Keratinocyte (primary cell): ENCODE measurements around the gene SREK1IP1. TPM values are rescaled to one million over a fixed set of nuclear protein-coding genes. Genes with fewer than 3 reads are reported as not detected.

Source experiments
- DNase-seq: peaks from one replicate; pipeline ENCODE4 v3.0.0-alpha.2; 2011; ENCODE audit warnings: low read depth, missing footprints, low spot score
- FAIRE-seq: peaks from 2 replicates; lab custom pipeline; 2011; peaks lifted over from hg19 to GRCh38; lab: Jason Lieb, UNC
- H2AFZ ChIP-seq: 2 replicates; pipeline ENCODE4 v1.6.0; 2012; ENCODE audit warnings: low read length, control low read depth, inconsistent platforms; ENCODE audit not compliant: control insufficient read depth
- H3K27ac ChIP-seq: 2 replicates; pipeline ENCODE4 v1.5.1; 2011; ENCODE audit warnings: low read length; ENCODE audit not compliant: control insufficient read depth, insufficient read depth
- H3K27me3 ChIP-seq: 3 replicates; pipeline ENCODE4 v1.6.0; 2011; ENCODE audit warnings: low read length; ENCODE audit not compliant: control insufficient read depth, insufficient read depth; ENCODE audit errors: extremely low read depth
- H3K36me3 ChIP-seq, 2 experiments: 2 replicates in 1 of 2; 3 replicates in 1 of 2; pipeline ENCODE4 v1.5.1; 2011; ENCODE audit warnings: low read length in 2 of 2, mild to moderate bottlenecking in 1 of 2; ENCODE audit not compliant: control insufficient read depth in 2 of 2, insufficient read depth in 2 of 2; ENCODE audit errors: extremely low read depth in 1 of 2
- H3K4me1 ChIP-seq: 3 replicates; pipeline ENCODE4 v1.5.1; 2011; ENCODE audit warnings: low read length; ENCODE audit not compliant: control insufficient read depth, insufficient read depth; ENCODE audit errors: extremely low read depth
- H3K4me2 ChIP-seq: 3 replicates; pipeline ENCODE4 v1.6.0; 2011; ENCODE audit warnings: low read depth, low read length; ENCODE audit not compliant: control insufficient read depth, insufficient read depth; ENCODE audit errors: extremely low read depth
- H3K4me3 ChIP-seq, 3 experiments: fragments of 200-600 bp in 1 of 3; sonication (generic) in 1 of 3; 2 replicates in 2 of 3; 3 replicates in 1 of 3; pipeline ENCODE4 v1.5.1; 2011 to 2016; ENCODE audit warnings: low read length in 3 of 3, mild to moderate bottlenecking in 3 of 3, control low read depth in 2 of 3, inconsistent platforms in 1 of 3, low read depth in 1 of 3, mixed read lengths in 1 of 3, mixed run types in 1 of 3, moderate library complexity in 1 of 3; ENCODE audit not compliant: control insufficient read depth in 2 of 3, insufficient read depth in 2 of 3; ENCODE audit errors: extremely low read depth in 1 of 3
- H3K79me2 ChIP-seq: 2 replicates; pipeline ENCODE4 v1.6.0; 2012; ENCODE audit warnings: low read length; ENCODE audit not compliant: control insufficient read depth, insufficient read depth
- H3K9ac ChIP-seq: 3 replicates; pipeline ENCODE4 v1.6.0; 2011; ENCODE audit warnings: low read length; ENCODE audit not compliant: control insufficient read depth, insufficient read depth; ENCODE audit errors: extremely low read depth
- H3K9me1 ChIP-seq: 3 replicates; pipeline ENCODE4 v1.6.0; 2011; ENCODE audit warnings: low read length; ENCODE audit not compliant: control insufficient read depth, insufficient read depth; ENCODE audit errors: extremely low read depth
- H3K9me3 ChIP-seq: 2 replicates; pipeline ENCODE4 v1.5.1; 2012; ENCODE audit warnings: low read depth, low read length; ENCODE audit not compliant: control insufficient read depth
- H4K20me1 ChIP-seq: 3 replicates; pipeline ENCODE4 v1.6.0; 2011; ENCODE audit warnings: low read length; ENCODE audit not compliant: control insufficient read depth, insufficient read depth; ENCODE audit errors: extremely low read depth
- CTCF ChIP-seq, 3 experiments: IDR thresholded peaks in 1 of 3; conservative IDR thresholded peaks in 1 of 3; optimal IDR thresholded peaks in 1 of 3; 2 replicates in 2 of 3; 3 replicates in 1 of 3; pipeline versions ENCODE3 to v1.5.1; 2011; ENCODE audit warnings: low read length in 3 of 3, mild to moderate bottlenecking in 3 of 3, moderate library complexity in 2 of 3, control low read depth in 1 of 3, inconsistent platforms in 1 of 3; ENCODE audit not compliant: insufficient read depth in 2 of 3; ENCODE audit errors: extremely low read depth in 1 of 3
- EZH2 ChIP-seq: IDR thresholded peaks from one replicate; pipeline ENCODE4 v1.6.1; 2012; ENCODE audit warnings: inconsistent platforms, mild to moderate bottlenecking, low read length, moderate library complexity
- dilution Hi-C: fragments of 300-500 bp; cut with MboI; formaldehyde crosslinking; loops from one replicate; pipeline ENCODE4 v1.7.0; 2020; ENCODE audit warnings: low sequenced_read_pairs; ENCODE audit not compliant: extremely low pct_ligation_motif_present
- polyA plus RNA-seq, 5 experiments: library from polyadenylated mRNA; depleted of rRNA in 3 of 5; stranded (reverse) in 3 of 5; stranded (forward) in 1 of 5; unstranded in 1 of 5; fragments of >200 nt; gene quantifications; 1 replicate in 1 of 5; 2 replicates in 3 of 5; 3 replicates in 1 of 5; pipeline versions ENCODE4 v1.2.1 to v1.2.3, GENCODE V29; 2011 to 2012; ENCODE audit warnings: missing spikeins in 2 of 5, low read depth in 1 of 5, low replicate concordance in 1 of 5

SREK1IP1 gene
- polyA plus RNA-seq, 1 donor (not counting 4 experiments of a cell fraction or from before 2014, with no cell fraction given): 10.8 TPM

DNA sequence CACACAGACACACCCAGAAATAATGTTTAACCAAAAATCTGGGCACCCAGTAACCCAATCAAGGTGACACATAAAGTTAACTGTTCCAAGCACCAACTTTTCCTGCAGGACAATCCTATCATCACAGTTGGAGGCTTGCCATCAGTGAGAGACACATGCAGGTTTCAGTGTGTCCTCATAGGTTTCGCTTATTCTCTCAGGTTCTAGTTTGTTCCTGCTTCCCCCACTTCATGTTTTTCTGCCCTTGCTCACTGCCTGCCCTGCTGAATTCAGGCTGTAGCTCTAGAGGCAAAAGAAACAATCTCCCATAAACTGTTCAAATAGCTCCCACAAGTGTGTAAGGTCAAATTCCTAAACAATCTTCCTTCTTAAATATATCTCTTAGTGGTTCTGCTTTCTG, 98.2 kb downstream of the SREK1IP1 start:
- Histone ChIP-seq H3K79me2 (no peaks in the 10 kb centered on the region), H3K9me1 (no peaks in the 10 kb centered on the region), H3K4me1 (no peaks in the 10 kb centered on the region), H3K4me3 (no peak overlapping the region), H3K36me3 (no peaks in the 10 kb centered on the region), H3K9ac (no peak overlapping the region), H3K4me2 (no peak overlapping the region), H3K27ac (no peak overlapping the region), H2AFZ (no peak overlapping the region), H3K27me3 (peaks cover 3% of the 10 kb centered on the region), H3K9me3 (no peaks in the 10 kb centered on the region), H4K20me1 (no peaks in the 10 kb centered on the region)
- dilution Hi-C loops: no loop called here
- DNase-seq: no peak
- no peak for FAIRE-seq
- TF ChIP-seq CTCF (optimal IDR thresholded peaks at IDR 0.05 in 1 of 3, IDR thresholded peaks at IDR 0.05 in 1 of 3, conservative IDR thresholded peaks at IDR 0.05 in 1 of 3; ENCODE audit: extremely low read depth in 1 of 3, insufficient read depth in 2 of 3, low read length in 3 of 3) (no peak), EZH2 (no peak)

Other genes with a start within 250 kb of the SREK1IP1 start
- not detected in 3 replicates for gene SHISAL2B, start 78.2 kb downstream of the SREK1IP1 start, polyA plus RNA-seq
- 16.6 to 31.8 TPM (median 20.5 TPM) in 3 replicates for gene CWC27, start 239 bp upstream of the SREK1IP1 start, polyA plus RNA-seq